Esophagus mucosa (tissue), 1 donor: Measurements from ENCODE around the gene RPL14. TPM values are rescaled to one million over a fixed set of nuclear protein-coding genes. Genes with fewer than 3 reads are reported as not detected.
A peak's percentile ranks its signal among the peaks of the same experiment; 100 is the strongest.

Experiments
- ATAC-seq: fragments of 200-7000 bp; cut with Tn5 transposase; one replicate; pipeline ENCODE4 v1.9.1; 2020
- total RNA-seq: library from RNA; stranded (reverse); gene quantifications from one replicate; pipeline ENCODE4 v1.2.4, GENCODE V29; 2023
- donor health status: DM: yes; HTN: yes; CAD: no.

RPL14 gene
- total RNA-seq, 1 donor from 2014 or later: 1,667 TPM

- ATAC-seq: no peak
Measured at GRCh38 chr3:40463579-40463978, 6.4 kb downstream of the RPL14 start.

- no peak for ATAC-seq
Measured at GRCh38 chr3:40464339-40465110, 7.4 kb downstream of the RPL14 start.

GRCh38 chr3:40465111-40465407 lies 7.9 kb downstream of the RPL14 start:
- ATAC-seq: no peak

- no peak for ATAC-seq
Measured at GRCh38 chr3:40465456-40465855, 8.3 kb downstream of the RPL14 start.

GRCh38 chr3:40468018-40468417 lies 10.9 kb downstream of the RPL14 start:
- ATAC-seq: no peak

GRCh38 chr3:40470701-40471100 lies 13.6 kb downstream of the RPL14 start:
- no peak for ATAC-seq

- peak; percentile 81 for ATAC-seq
Measured at GRCh38 chr3:40476478-40477470, 19.6 kb downstream of the RPL14 start, which contains the start of gene ZNF619. TSS of gene ZNF619 (plus strand) at chr3:40477122. CDS start at chr3:40477980, 858 bp downstream.

- ATAC-seq: peak; percentile 48
Measured at GRCh38 chr3:40477666-40478065, 20.5 kb downstream of the RPL14 start.

- ATAC-seq: no peak
Measured at GRCh38 chr3:40487172-40487571, 30.0 kb downstream of the RPL14 start.

GRCh38 chr3:40490916-40491315 lies 33.8 kb downstream of the RPL14 start:
- ATAC-seq: no peak

GRCh38 chr3:40494698-40495097 lies 37.6 kb downstream of the RPL14 start:
- no peak for ATAC-seq

GRCh38 chr3:40497288-40497687 lies 40.1 kb downstream of the RPL14 start:
- ATAC-seq: no peak

GRCh38 chr3:40499952-40500351 lies 42.8 kb downstream of the RPL14 start:
- ATAC-seq: no peak

GRCh38 chr3:40502034-40502433 lies 44.9 kb downstream of the RPL14 start:
- ATAC-seq: no peak

GRCh38 chr3:40504636-40505430 lies 47.7 kb downstream of the RPL14 start:
- peak; percentile 86 for ATAC-seq

- peak; percentile 55 for ATAC-seq
Measured at GRCh38 chr3:40505599-40506462, 48.7 kb downstream of the RPL14 start, which contains the start of gene ZNF620. TSS of gene ZNF620 (plus strand) at chr3:40506039. CDS start at chr3:40506353, 314 bp downstream.

GRCh38 chr3:40511031-40511718 lies 54.0 kb downstream of the RPL14 start:
- no peak for ATAC-seq

- ATAC-seq: no peak
Measured at GRCh38 chr3:40516201-40516600, 59.1 kb downstream of the RPL14 start.

GRCh38 chr3:40518067-40518466 lies 60.9 kb downstream of the RPL14 start:
- no peak for ATAC-seq
